ENCODE measurements around the gene SDC1.

Gene SDC1

GRCh38 chr2:20208476-20208859 lies 16.5 kb downstream of the SDC1 start:
- no peak for DNase-seq (ENCODE audit: low read depth)
- no peak for TF ChIP-seq CTCF (IDR thresholded peaks at IDR 0.05; ENCODE audit: insufficient read depth, low read depth, low read length, missing control alignments)
- no peak overlapping the region for H3K4me3 ChIP-seq (ENCODE audit: low read length)

- TF ChIP-seq CTCF (IDR thresholded peaks at IDR 0.05; ENCODE audit: insufficient read depth, low read depth, low read length, missing control alignments): no peak
- no peak overlapping the region for H3K4me3 ChIP-seq (ENCODE audit: low read length)
- no peak for DNase-seq (ENCODE audit: low read depth)
Measured at GRCh38 chr2:20207051-20207450, 17.9 kb downstream of the SDC1 start.

- no peak overlapping the region for H3K4me3 ChIP-seq (ENCODE audit: low read length)
- TF ChIP-seq CTCF (IDR thresholded peaks at IDR 0.05; ENCODE audit: insufficient read depth, low read depth, low read length, missing control alignments): no peak
Measured at GRCh38 chr2:20205915-20206524, 18.9 kb downstream of the SDC1 start.

GRCh38 chr2:20205069-20205468 lies 19.9 kb downstream of the SDC1 start:
- TF ChIP-seq CTCF (IDR thresholded peaks at IDR 0.05; ENCODE audit: insufficient read depth, low read depth, low read length, missing control alignments): no peak
- no peak overlapping the region for H3K4me3 ChIP-seq (ENCODE audit: low read length)
- no peak for DNase-seq (ENCODE audit: low read depth)

More at GRCh38 chr2:20205915-20206524, 18.9 kb downstream of the SDC1 start:
- DNase-seq (ENCODE audit: low read depth): no peak

- no peak for TF ChIP-seq CTCF (IDR thresholded peaks at IDR 0.05; ENCODE audit: insufficient read depth, low read depth, low read length, missing control alignments)
- DNase-seq (ENCODE audit: low read depth): no peak
- no peak overlapping the region for H3K4me3 ChIP-seq (ENCODE audit: low read length)
Measured at GRCh38 chr2:20203521-20204225, 21.3 kb downstream of the SDC1 start.

GRCh38 chr2:20203072-20203471 lies 21.9 kb downstream of the SDC1 start:
- no peak for DNase-seq (ENCODE audit: low read depth)
- TF ChIP-seq CTCF (IDR thresholded peaks at IDR 0.05; ENCODE audit: insufficient read depth, low read depth, low read length, missing control alignments): no peak
- no peak overlapping the region for H3K4me3 ChIP-seq (ENCODE audit: low read length)

- H3K4me3 ChIP-seq (ENCODE audit: low read length): no peak overlapping the region
- DNase-seq (ENCODE audit: low read depth): no peak
Measured at GRCh38 chr2:20201671-20202070, 23.3 kb downstream of the SDC1 start.

More at GRCh38 chr2:20201671-20202070, 23.3 kb downstream of the SDC1 start:
- no peak for TF ChIP-seq CTCF (IDR thresholded peaks at IDR 0.05; ENCODE audit: insufficient read depth, low read depth, low read length, missing control alignments)

Measured in epithelial cell of esophagus (primary cell).